Measurements from ENCODE around the gene HSD17B8.

Gene HSD17B8

DNA sequence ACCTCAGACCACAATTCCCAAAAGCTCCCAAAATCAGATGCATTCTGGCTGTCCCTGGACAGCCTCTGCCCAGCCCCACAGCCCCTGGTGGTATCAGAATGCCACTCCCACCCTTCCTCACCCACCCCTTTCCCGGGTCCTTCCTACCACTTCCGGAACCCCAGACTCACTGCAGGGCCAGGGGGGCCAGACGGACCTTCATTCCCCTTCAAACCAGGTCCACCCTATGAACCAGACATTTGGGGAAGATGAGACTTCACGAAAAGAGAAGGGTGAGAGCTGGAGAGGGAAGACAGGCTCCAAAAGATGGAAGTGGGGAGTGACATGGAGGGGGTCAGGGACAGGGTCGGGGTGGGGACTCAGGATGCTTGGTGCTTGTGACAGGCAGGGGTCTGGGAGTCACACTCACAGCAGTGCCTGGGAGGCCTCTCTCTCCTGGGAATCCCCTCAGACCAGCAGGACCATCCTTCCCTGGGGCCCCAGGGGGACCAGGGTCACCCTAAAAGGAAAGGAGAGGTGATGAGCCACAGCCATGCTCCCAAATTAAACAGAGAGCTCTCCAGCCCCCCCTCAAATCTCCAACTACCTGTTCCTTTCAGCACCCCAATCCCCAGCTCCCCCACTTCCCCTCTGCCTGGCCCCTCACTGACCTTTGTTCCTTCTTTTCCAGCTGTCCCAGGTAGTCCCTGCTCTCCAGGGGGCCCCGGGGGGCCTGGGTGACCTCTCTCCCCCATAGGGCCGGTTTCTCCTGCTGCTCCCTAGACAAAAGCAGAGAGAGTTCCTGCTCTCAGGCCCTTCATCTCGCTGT is 32.4 kb upstream of the HSD17B8 start:
- DNase-seq: no peak

DNA sequence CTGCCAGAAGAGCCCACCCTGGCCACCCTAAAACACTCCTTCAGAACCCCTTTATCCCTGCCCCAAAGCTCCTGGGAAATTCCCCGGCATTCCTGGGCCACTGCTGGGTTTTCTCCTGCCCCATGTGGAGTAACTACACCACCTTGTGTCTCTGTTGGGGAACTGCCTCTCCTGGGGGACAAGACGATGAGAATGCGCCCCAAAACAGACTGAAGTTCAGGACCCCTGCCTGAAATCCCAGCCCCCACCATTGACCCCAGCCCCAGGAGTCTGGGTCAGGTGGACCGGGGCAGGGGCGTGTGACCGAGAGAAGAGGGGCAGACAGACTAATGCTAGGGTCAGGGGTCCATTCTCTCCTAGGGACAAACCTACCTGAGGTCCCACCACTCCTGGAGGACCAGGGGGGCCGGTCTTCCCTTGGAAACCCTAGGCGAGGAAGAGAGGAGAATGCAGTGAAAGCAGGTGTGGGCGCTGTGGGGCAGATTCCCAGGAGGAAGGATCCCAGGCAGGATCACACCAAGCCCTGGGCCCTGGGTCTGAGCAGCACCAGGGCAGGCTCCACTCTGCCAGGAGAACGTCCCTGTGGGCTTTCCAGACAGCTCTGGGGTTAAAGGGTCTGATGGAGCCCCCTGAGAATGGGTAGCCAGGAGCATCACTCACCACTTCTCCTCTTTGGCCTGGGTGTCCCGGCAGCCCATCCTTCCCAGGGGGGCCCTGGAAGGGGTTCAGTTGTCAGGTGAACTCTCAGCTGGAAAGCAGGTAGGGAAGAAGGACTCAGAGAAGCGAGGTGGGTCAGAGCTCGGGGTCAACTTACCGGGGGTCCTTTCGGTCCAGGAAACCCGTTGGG is 31.5 kb upstream of the HSD17B8 start:
- no peak for DNase-seq

DNA sequence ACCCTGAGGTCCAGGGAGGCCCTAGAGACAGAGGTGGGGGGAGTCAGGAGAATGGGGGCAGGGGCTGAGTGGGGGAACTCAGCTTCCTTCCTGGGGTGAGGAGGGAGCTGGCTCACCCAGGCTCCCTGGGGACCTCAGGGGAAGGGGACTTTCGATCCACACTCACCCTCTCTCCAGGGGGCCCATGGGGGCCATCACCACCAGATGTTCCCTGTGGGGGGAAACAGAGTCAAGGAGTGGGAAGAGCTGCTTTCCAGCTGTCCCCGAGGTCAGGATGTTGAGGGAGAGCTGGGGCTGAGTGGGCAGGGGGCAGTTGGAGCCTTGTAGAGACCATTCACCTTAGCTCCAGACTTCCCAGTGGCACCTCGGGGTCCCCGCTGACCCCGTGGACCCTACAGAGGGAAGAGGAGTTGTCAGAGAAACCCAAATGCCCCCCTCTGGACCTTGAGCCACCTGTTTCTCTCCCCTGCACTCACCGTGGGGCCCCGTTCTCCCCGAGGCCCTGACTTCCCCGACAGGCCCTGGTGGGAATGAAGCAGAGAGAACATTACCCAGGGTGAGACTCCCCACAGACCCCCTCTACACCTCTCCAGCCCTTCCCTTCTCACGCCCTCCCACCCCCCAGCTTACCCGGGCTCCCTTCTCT is 30.8 kb upstream of the HSD17B8 start:
- no peak for DNase-seq

DNA sequence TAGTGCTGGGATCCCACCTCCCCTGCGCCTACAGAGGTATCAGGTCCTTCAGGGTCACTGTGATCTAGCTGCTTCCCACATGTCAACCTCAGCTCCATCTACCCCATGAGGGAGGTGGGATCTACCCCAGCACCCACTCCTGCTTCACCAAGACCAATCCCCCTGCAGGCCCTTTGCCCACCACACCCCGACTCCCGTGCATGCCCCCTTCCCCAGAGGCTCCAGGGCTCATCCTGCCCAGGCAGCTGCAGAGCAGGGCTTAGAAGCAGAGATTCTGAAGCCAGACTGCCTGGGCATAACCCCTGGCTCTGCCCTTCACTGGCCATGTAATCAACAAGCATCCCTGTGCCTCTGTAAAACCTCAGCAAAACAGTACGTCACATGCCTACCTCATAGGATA is 29.7 kb upstream of the HSD17B8 start:
- DNase-seq: no peak

DNA sequence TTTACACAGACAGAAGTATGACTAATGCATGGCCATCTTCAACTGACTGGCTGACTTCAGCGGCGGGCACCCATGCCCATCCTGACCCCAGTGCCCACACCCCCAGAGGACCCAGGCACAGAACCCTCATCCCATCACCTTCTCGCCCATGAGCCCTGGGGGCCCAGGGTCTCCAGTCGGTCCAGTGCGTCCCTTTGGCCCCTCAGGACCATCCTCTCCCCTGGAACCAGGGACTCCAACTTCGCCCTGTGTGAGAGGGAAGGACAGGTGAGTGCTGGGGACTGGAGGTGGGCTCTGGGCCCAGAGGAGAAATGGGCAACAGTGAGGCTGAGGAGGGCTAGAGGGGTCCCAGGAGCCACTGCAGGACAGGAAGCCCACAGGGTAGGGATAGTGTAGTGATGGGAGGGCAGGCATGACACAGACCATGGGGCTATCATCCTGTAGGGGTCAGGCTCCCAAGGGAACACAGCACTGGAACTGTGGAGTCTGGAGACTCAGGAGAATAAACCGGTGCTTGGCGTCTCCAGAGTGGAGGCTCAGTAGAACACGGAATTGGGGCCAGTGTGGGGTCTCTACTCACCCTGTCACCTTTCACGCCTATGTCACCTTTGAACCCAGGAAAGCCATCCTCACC is 28.9 kb upstream of the HSD17B8 start:
- no peak for DNase-seq

DNA sequence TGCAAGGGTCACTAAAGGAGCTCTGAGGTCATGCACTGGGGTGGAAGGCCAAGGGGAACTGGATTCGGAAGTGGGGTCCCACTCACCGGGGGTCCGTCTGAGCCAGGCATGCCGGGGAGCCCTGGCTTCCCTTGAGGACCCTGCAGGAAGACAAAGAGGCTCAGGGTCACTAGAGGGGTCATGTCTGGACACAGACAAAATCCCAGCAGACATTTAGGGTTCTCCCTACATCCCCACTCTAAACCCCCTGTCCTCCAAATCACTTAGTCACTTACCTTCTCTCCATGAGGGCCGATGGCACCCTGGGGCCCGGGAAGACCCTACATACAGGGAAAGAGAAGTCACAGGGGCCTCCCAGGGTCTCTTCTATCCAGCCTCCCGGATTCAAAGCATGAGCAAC is 27.5 kb upstream of the HSD17B8 start:
- DNase-seq: no peak

DNA sequence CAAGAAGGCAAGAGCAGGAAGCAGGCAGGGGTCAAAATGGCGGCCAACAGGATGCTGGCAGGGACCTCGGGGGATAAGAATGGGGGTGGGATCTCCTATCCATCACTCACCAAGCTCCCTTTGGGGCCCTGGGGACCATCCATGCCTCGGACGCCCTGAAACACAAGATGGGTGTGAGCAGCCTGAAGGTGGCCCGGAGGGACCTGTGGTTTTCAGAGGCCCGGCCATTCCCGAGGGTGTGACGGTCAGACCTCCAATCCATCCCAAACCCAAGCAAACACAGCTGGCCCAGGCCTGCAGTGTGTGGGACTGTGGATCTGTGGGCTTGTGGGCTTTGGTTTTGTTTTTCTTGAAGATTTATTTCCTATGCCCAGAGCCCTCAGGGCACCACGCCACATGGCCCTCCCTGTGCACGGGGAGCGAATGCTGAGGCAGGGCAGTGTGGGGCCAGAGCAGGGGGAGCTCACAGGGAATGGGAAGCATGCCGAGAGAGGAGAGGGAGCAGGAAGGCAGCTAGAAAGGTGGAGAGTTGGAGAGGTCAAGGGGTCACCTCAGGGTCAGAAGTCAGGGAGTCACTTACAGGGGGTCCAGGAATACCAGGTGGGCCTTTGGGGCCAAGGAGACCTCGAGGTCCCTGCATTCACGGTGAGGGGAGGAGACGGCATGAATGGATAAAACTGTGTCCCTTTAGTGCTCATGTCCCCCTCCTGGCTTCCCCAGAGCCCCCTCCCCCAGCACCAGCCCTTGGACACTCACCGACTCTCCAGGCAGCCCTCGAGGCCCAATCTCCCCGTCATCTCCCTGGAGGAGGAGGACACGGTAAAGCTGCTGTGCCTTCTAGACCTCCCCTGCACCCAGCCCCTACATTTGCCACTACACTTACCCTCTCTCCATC is 26.7 kb upstream of the HSD17B8 start:
- no peak for DNase-seq

DNA sequence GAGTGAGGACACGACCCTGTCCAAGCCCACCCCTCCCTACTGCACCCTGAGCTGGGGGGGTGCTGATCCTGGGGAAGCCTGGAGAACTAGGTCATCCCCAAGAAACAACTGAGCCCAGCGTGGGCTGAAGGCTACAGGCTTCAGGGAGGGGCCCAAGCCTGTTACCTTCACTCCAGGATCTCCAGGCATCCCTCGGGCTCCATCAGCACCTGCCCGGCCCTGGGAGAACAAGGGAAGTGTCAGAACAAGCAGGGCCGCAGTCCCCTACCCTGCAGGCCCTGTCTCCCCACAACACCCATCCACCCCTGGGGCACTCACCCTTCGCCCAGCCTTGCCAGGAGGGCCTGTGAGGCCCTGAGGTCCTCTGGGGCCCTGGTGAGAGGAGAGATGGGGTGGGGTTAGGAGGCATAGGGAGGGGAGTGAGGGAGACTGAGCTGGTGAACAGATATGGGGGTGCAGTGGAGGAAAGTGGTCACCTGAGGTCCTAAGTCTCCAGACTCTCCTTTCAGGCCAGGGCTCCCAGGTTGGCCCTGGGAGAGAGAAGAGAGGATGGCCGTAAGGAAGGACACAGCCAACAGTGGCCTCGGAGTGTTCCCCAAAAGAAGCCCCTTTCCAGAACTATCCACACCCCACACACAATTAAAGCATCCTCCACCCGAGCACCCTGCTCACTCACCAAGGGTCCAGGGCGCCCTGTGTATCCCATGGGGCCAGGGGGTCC is 25.5 kb upstream of the HSD17B8 start:
- DNase-seq: no peak

DNA sequence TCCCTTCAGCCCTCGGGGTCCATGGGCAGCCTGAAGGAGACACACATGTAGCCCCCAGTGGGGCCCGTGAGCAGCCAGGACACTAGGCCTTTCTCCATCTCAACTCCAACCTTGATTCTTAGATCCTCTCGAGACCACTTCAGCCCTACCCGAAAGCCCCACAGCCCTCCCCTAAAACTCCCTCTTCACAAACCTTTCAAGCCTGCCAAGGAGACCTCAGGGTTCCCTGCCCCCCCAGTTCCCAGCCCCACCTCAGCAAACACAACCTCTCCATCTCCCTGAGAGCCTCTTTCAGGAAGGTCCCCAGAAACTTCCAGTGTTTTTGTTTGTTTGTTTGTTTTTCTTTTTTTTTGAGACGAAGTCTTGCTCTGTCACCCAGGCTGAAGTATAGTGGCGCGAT is 23.3 kb upstream of the HSD17B8 start:
- no peak for DNase-seq

DNA sequence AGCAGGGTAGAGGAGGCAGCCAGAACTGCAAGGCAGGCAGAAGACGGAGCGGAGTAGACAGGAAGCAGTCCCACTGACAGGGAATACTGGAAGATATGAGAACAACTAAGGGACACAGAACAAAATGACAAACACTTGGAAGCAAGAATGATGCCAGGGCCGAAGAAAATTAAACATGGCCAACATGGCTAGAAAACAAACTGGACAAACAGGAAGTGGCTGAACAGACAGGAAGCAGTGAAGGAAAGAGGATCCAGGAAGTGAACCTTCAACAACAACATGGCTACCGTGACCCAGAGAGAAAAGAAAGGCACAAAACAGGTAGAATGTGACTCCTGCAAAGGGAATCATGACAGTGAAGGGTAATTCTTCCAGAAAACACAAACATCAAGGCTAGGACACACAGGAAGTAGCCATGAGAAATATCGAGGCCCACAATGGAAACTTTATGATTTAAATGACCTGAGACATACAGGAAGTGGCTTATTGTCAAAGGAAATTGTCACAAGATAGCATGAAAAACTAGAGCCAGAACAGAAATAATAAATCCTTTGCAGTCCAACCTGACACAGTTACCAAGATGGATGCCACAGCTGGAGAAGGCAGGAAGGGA is 21.3 kb upstream of the HSD17B8 start:
- no peak for DNase-seq

DNA sequence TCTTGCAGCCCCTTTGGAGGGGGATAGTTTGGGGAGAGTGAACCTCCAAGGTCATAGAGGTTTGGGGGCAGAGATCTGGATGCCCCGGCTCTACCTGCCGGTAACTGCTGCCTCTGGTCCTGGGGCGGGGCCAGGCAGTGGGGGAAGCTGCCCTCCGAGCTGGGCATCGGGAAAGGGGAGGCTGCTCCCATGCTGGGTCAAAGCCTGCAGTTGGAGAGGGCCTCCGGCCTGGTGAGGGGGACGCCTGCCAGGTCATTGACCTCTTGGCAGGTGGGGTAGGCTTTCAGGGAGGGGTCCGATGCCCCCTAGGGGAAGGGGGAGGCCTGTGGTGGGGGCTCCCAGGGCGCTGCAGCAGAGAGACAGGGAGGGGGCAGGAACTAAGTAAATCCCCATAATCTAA is 19.3 kb upstream of the HSD17B8 start:
- no peak for DNase-seq

DNA sequence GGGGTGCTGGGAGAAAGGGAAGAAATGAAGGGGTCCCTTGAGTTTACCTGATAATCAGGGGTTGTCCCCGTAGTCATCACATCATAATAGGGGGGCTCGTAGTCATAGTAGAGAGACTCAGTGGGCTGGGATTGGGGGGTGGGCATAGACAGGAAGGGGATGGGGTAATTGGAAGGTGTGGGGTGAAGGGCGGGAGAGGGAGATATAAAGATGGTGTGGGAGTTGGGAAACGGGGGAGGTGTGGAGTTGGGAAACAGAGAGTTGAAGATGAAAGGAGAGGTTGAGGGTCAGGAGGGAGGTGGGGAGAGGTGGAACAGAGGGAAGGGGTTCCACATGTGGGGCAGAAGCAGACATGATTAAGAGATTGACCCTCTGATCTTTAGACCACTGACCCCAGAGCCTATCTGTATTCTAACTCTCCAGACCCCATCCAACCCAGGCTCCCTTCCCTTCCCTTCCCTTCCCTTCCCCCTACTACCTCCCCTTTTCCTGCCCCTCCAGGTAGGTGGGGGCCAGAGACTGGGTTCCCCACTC is 18.7 kb upstream of the HSD17B8 start:
- no peak for DNase-seq

DNA sequence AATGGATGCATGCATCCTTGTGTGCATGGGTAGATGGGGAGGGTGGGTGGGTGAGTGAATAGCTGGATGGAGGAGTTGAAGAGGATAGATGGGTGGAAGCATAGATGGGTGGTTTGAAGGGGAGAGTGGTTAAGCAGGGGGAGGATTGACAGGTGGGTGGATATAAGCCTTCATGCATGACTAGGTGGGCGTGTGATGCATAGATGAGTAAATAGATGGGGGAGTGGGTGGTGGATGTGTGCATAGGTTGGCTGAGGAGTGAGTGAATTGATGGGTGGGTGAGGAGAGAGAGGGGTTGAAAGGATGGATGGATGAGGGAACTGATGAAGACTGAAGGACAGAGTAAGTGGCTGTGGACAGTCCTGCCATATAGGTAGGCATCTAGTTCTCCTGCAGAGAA is 16.6 kb upstream of the HSD17B8 start:
- no peak for DNase-seq

DNA sequence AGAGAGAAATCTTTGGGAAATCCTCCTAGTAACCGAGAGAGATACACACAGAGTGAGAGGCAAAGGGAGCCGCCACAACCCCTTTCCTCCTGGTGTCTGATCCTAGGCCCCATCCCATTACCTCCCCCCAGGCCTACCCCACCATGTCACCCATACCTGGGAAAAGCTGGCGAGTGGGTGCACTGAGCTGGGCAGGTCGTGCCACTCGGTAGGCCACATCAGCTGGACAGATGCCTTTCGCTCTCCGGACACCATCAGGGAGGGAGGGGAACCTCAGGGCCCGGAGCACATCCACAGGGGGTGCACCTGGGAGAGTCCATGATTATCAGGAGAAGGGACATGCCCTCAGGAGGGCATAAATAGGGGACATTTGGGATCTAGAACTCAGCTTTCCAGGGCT is 15.3 kb upstream of the HSD17B8 start:
- DNase-seq: no peak

DNA sequence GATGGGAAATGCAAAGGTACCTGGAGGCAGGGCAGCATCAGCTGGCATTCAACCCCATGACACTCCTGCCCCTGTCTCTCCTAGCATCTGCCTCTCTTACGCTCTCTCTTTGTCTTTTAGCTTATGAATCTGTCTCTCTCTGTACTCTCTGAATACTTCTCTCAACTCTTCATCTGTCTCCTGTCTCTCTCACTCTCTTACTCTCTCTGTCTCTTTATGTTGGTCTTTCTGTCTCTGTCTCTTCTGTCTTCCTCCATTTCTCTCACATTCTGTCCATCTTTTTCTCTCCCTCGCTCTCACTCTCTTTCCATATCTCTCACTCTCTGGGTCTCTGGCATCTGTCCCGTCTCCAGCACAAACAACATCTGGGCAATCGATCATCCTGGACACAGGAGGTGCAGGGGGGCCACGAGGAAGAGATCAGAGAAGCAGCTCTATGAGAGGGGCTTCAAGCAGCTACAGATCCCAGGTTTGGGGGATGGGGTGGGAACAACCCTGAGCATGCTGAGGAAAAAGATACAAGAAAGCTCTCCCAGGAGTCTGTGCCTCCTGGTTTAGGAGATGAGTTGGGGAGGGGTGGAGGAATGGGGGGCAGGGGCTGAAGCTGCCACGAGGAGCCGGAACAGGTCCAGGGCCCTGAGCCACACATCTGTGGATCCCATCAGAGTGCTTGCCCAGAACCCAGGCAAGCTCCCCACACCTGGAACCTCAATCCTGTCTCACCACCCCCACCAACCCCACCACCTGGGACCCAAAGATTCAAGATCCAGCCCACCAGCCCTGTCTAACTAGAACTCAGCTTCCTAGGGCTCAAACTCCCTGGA is 14.6 kb upstream of the HSD17B8 start:
- no peak for DNase-seq

DNA sequence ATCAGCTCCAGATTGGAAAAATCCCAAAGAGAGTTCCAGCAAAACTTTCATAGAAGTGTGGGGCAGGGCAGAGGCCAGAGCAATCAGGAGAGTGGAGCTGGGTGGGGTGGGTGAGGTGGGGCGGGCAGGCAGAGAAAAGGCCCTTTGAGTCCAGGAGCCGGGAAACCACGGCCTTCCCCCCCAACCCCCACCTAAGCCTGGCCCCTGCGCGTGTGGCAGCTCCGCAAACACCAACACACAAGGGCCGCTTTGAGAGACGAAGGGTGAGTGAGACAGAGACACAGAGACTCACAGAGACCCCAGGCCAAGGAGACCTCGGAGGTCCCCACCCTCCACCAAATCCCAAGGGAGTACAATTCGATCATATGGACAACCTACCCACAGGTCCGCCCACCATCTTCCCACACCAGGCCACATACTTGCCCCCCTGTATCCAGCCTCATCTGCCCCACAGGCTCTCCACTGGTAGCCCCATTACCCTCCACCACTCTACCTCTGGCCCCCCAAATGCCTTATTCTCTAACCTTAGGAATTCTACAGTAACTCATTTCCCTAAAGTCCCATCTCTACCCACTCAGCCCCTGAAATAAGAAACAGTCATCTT is 13.8 kb upstream of the HSD17B8 start:
- no peak for DNase-seq

DNA sequence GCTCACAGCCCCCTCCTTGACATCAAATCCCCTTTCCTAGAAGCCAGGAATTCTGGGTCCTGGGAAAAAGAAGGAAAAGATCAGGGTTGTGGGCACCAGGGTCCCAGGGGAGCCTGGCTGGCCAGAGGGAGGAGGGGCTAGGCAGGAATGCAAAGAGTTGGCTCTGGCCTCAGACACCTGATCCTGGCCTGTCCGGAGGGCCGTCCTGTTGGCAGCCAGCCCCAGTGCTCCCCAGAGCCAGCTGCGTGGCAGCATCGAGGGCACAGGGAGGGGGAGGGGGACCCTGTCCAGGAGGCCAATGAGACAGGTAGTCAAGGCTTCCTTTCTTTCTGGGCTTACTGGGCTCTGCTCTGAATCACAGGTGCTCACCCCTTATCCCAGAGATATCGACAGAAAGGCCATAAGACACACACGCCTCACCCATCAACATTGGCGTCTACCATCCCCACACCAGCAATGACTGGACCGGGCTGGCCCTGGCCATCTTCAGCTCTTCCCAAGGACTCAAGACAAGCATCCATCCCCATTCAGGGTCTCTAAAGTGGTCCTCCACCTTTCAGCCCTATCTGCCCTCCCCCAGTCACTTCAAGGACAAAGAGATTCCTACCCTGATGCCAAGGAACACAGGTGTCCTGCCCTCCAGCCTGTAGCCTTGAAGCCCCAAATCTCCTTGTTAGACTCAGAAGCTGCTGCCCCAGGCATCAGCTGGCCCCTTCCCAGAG is 12.9 kb upstream of the HSD17B8 start:
- no peak for DNase-seq

DNA sequence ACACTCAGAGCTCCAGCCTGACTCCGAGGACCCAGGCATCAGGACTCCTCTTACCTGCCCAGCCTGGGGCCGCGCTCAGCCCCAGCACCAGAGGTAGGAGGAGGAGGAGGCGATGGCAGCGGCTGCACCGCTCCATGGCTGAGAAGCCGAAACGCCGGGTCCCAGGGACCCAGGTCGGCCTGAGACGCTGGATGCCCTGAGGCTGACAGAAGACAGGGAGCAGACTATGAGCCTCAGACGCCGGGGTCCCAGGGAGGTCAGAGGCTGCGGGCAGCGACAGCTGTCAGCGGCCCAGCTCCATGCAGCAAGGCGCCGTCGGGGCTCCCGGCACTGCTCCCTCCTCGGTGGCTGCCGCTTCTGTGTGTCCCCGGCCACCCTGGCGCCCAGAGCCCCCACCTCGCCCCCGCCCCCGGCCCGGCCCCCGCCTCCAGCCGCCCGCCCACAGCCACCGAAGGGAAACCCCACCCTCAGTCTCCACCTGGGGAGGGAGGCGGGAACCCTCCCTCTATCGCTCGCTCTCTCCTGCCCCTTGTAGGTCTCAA is 12.3 kb upstream of the HSD17B8 start, which contains the start of gene COL11A2:
COL11A2 (minus strand) TSS at position 363 of the 542 bp plus-strand sequence; CDS start at position 136, 227 bp downstream.
- DNase-seq: no peak
